NCI-H345 treated with DMSO at 0.1 percent for 48 hours (cell line): Measurements from ENCODE around the gene NUSAP1.
"Not testable (repeated sequence)": the region's sequence is repeated elsewhere in the genome, so short reads cannot be mapped to it uniquely, and the experiment has no call there.

ENCODE experiments used
- DNase-seq: peaks from one replicate; lab custom pipeline; 2025; ENCODE audit not compliant: unreplicated experiment; lab: John Stamatoyannopoulos, UW

NUSAP1 gene, protein sequence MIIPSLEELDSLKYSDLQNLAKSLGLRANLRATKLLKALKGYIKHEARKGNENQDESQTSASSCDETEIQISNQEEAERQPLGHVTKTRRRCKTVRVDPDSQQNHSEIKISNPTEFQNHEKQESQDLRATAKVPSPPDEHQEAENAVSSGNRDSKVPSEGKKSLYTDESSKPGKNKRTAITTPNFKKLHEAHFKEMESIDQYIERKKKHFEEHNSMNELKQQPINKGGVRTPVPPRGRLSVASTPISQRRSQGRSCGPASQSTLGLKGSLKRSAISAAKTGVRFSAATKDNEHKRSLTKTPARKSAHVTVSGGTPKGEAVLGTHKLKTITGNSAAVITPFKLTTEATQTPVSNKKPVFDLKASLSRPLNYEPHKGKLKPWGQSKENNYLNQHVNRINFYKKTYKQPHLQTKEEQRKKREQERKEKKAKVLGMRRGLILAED

DNA sequence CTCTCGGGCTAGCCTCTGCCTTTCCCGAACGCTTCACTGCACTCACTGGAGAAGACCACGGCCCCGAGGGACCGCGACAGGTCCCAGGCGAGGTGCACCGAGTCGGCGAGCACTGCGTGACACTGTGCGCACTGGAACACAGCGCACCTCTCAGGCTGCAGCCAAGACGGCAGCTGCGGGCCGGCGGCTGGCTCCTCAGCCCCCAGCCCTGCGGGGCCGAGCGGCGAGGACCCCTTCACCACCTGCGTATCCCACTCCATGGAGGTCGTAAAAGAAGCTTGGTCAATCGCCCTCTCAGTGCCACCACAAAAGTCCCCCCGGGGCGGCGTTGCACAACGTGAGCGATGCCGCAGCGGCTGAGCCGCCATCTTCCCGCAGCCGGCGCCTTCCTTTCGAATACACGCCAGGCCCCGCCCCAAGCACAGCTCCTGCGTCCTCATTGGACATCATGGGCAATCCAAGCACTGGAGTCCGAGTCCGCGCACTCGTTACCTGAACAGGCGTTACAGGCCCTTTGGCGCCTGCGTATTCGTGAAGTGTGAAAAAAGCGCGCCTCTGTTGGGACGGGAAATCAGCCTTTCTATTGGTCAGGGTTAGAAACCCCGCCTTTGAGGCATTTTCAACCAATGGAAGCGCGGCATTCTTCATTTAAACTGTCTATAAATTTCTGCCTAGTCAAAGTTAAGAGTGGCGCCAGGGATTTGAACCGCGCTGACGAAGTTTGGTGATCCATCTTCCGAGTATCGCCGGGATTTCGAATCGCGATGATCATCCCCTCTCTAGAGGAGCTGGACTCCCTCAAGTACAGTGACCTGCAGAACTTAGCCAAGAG is at the start of gene NUSAP1, which contains the start of gene OIP5:
NUSAP1 (plus strand) TSS at position 688 of the 832 bp plus-strand sequence; CDS start at position 765, 77 bp downstream.
OIP5 (minus strand) TSS at position 398 of the 832 bp plus-strand sequence; CDS start at position 368, 30 bp downstream.
- peak; percentile 92 for DNase-seq

DNA sequence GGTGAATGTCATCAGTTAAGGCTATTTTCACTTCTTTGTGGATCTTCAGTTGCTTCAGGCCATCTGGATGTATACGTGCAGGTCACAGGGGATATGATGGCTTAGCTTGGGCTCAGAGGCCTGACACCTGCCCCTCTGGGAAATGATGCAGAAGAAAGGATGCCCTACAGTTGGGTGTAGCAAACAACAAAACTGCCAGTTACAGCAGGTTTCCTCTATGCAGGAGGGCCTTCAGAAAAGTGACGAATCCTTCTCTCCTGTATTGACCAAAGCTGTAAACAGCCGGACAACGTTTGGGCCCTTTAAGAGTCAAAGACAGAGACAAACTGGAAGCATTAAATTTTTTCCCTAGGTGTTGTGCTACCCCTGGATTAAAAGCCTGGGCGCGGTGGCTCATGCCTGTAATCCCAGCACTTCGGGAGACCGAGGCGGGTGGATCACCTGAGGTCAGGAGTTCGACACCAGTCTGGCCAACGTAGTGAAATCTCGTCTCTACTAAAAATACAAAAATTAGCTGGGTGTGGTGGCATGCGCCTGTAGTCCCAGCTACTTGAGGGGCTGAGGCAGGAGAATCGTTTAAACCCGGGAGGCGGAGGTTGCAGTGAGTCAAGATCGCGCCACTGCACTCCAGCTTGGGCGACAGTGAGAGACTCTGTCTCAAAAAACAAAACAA is 49.6 kb upstream of the NUSAP1 start:
- DNase-seq = not testable (repeated sequence)

DNA sequence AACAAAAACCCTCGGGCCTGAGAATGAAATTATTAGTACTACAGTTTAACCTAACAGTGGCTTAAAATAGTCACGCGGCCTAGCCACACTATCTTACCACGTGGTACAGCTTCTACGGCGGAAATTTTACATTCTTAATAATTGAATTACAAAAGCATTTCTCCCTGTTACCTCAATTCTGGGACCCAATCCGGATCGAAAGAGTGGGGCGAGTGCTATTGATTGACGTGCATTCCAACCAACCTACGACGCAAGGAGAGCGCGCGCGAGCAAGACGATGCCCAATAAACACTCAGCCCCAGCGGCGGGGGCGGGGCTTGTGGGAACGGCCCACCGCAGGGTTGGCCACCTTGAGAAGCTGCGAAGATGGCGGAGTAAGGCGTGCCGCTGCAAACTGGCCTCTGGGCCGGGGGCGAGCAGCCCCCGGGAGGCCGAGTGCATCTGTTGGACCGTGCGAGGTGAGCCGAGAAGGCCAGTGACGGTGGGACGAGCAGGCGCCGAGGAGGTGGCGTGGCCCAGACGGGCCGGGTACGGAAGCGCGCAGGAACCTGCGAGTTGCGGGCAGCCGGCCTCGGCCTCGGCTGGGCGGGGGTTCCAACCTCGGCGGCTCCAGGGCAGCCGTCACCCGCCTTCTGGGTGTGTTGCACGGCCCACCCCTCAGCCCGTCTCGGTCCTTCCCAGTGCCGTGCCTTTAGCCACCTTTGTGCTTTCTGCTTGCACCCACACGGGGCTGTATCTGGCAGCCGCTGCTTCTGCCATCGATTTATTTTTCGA is 48.8 kb upstream of the NUSAP1 start:
- DNase-seq = peak; percentile 89

DNA sequence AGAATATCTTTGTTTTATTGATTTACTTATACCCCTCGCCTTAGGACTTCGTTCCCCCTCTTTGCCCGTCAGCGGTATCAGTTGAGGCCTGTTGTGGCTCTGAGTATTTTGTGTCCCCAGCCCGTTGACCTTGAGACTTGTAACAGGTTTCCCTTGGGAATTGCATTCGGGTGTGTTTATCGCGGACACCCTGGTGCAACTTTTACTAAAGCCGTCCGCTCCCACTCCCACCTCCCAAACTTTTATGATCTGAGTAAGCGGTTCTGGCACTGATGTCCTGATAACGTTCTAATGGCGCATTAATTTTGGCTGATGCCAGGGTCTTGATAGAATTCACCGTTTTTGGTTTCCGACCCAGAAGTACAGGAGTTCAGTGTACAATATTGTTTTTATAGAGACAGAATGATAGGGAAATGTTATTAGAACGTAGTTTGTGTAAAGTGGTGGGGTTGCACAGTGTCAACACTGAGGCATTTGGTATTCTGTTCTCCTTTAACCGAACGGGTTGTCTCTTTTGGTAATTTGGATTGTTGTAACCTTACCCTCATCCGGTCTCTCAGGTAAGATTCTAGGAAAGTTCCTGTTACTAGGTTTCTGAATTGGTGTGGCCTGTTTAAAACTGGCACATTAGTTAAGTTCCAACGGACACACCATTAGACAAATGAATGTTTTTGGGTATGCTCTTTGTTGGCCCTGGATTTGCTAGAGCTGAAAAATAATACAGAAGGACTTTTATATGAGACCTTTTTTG is 48.1 kb upstream of the NUSAP1 start:
- no peak for DNase-seq

DNA sequence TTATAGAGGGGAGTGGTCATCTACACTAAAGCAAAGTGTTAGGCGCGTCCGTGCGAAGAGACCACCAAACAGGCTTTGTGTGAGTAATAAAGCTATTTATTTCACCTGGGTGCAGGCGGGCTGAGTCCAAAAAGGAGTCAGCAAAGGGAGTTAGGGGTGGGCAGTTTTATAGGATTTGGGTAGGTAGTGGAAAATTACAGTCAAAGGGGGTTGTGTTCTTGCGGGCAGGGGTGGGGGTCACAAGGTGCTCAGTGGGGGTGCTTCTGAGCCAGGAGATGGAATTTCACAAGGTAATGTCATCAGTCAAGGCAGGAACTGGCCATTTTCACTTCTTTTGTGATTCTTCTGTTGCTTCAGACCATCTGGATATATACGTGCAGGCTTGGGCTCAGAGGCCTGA is 47.4 kb upstream of the NUSAP1 start:
- no peak for DNase-seq

DNA sequence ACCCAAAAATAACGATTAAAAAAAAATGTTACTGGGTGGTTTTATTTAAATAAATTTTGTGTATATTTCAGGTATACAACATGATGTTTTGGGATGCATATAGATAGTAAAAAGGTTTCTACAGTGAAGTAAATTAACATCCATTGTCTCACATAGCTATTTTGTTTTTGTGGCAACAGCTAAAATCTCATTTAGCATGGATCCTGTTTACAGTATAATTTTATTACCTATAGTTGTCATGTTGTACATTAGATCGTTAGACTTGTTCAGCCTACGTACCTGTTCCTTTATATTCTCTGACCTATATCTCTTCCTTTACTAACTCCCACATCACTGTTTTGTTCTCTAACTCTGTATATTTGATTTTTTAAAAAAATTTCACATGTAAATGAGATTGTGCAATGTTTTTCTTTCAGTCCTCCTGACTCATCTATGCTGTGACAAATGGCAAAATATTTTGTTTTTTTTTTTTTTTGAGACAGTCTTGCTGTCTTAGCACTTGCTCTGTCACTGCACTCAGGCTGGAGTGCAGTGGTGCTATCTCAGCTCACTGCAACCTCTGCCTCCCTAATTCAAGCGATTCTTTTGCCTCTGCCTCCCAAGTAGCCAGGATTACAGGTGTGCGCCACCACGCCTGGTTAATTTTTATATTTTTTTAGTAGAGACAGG is 45.9 kb upstream of the NUSAP1 start:
- no peak for DNase-seq

DNA sequence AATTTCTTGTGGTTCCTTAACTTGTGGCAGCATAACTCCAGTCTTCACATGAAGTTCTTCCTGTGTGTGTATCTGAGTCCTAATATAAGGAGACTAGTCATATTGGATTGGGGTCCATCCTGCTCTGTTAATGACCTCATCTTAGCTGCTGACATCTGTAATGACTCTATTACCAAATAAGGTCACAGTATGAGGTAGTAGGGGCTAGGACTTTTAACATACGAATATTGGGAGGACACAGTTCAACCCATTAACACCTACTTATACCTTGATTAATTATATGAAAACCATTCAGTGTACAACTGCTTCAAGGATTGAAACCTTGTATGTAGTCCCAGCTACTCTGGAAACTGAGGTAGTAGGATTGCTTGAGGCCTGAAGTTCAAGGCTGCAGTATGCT is 44.2 kb upstream of the NUSAP1 start:
- no peak for DNase-seq

DNA sequence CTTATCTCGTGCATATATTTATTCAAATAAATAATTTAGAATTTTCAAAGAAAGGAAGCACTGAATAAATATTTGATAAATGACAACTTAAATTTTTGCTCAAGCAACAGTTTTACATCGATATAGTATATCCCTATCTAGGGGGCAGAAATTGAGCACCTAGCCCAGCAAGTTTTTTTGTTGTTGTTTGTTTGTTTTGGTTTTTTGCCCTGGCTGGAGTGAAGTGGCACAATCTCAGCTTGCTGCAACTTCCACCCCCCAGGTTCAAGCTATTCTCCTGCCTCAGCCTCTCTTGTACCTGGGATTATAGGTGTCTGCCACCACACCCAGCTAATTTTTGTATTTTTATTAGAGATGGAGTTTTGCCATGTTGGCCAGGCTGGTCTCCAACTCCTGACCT is 42.7 kb upstream of the NUSAP1 start:
- no peak for DNase-seq

DNA sequence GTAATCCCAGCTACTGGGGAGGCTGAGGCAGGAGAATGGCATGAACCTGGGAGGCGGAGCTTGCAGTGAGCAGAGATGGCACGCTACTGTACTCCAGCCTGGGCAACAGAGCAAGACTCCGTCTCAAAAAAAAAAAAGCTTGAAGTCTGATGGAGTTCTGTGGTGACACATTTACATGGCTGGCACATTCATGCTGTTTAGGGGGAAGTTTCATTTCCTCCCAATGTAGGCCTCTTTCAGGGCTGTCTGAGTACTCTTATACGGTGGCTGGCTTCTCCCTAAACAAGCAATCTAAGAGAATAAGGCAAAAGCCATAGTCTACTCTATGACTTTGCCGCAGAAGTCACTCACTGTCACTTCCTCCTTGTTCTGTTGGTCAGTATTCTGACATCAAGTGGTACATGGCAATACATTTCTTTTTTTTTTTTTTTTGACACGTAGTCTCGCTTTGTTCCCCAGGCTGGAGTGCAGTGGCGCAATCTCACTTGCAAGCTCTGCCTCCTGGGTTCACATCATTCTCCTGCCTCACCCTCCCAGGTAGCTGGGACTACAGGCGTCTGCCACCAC is 41.5 kb upstream of the NUSAP1 start:
- no peak for DNase-seq

DNA sequence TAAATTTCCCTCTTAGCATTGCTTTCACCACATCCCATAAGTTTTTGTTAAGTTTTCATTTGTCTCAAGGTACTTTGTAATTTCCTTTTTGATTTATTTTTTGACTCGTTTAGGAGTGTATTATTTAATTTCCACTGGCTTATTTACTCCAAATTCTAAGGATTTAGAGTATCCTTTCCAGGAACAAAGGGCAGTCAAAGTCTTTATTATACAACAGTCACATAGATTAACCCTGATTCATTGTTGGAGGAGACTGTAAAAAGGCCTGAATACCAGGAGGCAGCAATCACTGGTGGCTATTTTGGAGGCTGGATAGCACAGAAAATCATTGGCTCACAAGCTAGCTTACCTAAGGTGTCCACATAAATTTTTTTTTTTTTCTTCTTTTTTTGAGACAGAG is 40.2 kb upstream of the NUSAP1 start:
- no peak for DNase-seq

DNA sequence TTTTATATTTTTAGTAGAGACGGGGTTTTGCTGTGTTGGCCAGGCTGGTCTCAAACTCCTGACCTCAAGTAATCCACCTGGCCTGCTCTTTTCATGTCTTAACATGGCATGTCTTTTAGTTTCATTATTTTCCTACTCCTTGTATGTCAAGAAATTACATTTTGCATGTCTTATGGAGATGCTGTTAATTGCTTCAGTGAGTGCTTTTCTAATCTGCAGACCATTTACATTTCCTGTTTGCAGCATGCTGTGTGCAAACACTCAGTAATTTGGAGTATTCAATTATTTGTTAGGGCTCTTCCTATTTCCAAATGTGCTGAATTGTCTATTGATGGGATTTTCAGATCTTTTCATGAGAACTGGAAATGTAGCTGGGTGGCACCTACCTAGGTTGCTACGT is 31.5 kb upstream of the NUSAP1 start:
- DNase-seq = not testable (repeated sequence)

DNA sequence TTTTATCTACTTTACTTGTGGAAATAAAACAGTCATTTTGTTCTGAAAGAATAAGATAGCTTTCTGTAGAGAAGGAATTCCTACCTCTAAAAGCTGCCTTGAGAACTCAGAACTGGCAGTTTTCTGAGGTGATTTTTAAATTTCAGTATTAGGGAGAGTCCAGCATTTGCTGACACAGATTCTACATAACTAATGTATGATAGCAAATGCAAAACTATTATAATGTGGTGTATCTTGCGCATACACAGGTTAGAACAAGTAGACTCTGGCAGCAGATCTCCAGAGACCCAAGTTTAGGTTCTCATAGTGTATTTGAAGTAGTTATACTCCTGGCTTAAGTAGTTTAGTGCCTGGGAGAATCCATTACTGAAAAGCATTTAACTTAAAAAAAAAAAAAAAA is 31.1 kb upstream of the NUSAP1 start:
- DNase-seq = no peak

DNA sequence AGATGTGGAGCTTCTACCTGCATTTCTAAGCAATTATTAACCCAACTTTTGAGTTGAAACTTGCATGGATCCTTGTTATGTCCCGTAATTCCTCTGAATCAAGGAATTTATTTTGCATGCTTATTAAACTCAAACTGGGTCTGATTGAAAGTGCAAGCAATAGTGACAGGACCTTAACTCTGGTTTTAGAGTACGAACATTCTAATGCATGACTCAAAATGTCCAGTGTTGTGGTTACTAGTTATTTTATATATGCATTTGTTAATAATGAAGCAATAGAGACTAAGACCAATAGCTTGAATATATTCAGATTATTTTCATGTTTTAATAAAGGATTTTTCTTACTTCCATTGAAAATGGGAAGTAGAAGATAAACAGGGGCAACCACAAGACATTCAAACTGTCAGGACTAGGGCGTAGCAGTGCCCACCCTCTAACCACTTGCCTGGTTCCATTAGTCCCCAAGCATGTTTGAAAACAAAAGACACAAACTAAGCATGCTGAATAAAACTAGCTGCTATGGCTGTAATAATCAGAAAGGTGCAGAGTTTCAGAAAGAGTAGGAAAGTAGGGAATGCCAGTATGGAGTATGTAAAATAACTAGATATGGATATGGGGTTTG is 28.4 kb upstream of the NUSAP1 start:
- no peak for DNase-seq

DNA sequence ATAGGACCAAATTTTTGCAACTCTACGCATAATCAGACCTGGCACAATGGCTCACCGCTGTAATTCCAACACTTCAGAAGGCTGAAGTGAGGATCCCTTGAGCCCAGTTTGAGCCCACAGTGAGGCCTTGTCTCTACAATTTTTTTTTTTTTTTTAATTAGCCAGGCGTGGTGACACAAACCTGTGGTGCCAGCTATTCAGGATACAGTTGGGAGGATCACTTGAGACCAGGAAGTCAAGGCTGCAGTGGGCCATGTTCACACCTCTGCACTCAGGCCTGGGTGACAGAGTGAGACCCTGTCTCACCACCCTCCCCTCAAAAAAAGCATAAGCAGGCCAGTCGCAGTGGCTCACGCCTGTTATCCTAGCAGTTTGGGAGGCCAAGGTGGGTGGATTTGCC is 25.0 kb upstream of the NUSAP1 start:
- DNase-seq = no peak

DNA sequence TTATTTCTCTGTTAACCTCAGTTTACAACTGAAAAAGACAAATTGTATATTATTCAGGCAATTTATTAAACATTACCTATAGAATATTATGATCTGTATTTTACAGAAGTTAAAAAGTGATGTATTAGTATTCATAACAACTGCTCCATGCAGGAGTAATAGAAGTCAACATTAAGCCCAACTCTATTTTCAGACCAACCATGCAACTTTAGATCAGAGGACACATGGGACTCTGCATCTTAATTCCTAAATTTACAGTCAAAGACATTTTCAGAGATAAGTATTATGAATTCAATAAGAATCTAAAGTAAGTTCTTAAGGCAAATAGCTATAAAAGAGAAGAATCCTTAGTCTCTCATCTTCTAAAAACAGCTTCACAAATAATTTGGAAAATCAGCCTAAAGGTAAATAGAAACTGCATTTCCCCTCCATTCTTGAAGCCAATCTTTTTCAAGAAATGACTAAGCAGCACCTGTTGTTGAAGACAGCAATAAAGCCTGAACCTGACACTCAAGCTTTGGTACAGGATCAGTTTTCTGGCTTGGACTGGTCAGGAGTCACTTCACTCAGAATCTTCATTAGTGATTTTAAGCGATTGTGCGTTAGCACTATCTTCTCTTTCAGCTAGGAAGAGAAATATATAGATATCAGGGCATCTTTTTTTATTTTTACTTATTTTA is 23.3 kb upstream of the NUSAP1 start:
- no peak for DNase-seq

DNA sequence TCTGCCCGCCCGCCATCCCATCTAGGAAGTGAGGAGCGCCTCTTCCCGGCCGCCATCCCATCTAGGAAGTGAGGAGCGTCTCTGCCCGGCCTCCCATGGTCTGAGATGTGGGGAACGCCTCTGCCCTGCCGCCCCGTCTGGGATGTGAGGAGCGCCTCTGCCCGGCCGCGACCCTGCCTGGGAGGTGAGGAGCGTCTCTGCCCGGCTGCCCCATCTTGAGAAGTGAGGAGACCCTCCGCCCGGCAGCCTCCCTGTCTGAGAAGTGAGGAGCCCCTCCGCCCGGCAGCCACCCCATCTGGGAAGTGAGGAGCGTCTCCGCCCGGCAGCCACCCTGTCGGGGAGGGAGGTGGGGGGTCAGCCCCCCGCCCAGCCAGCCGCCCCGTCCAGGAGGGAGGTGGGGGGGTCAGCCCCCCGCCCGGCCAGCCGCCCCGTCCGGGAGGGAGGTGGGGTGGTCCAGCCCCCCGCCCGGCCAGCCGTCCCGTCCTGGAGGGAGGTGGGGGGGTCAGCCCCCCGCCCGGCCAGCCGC is 11.8 kb upstream of the NUSAP1 start:
- not testable (repeated sequence) for DNase-seq

DNA sequence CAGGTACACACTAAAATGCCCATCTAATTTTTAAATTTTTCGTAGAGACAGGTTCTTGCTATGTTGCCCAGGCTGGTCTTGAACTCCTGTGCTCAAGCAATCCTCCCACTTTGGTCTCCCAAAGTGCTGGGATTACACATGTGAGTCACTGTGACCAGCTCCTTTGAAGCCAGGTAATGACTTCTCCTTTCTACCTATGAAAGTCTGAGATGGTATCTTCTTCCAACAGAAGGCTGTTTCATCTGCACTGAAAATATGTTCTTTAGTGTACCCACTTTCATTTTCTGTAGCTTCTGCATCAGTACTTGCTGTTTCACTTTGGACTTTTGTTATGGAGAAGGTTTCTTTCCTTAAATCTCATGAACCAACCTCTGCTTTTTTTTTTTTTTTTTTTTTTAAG is 9.1 kb upstream of the NUSAP1 start:
- DNase-seq = no peak

DNA sequence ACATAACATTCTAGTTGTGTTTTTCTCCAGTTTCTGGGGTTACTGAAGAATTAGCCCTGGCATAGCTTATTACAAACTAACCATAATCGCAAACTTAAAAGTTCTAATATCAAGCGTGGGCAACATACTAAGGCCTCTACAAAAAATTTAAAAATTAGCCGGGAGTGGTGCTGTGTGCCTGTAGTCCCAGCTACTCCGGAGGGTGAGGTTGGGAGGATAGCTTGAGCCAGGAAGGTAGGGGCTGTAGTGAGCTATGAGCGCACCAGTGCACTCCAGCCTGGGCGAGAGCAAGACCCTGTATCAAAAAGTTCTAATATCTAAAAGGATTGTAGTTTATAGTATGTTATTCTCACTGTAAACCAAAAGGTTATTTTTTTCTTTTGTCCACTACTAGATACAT is 1.4 kb upstream of the NUSAP1 start:
- no peak for DNase-seq
